ENCODE data around the gene RNF26.

The RNF26 gene

GRCh38 chr11:119338318-119338890 lies 4.1 kb downstream of the RNF26 start:
- TF ChIP-seq, protein P1, sequence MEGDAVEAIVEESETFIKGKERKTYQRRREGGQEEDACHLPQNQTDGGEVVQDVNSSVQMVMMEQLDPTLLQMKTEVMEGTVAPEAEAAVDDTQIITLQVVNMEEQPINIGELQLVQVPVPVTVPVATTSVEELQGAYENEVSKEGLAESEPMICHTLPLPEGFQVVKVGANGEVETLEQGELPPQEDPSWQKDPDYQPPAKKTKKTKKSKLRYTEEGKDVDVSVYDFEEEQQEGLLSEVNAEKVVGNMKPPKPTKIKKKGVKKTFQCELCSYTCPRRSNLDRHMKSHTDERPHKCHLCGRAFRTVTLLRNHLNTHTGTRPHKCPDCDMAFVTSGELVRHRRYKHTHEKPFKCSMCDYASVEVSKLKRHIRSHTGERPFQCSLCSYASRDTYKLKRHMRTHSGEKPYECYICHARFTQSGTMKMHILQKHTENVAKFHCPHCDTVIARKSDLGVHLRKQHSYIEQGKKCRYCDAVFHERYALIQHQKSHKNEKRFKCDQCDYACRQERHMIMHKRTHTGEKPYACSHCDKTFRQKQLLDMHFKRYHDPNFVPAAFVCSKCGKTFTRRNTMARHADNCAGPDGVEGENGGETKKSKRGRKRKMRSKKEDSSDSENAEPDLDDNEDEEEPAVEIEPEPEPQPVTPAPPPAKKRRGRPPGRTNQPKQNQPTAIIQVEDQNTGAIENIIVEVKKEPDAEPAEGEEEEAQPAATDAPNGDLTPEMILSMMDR (conservative IDR thresholded peaks at IDR 0.05) = peak; percentile 97
- TF ChIP-seq ZFX (IDR thresholded peaks at IDR 0.05) = no peak
- H3K27ac ChIP-seq = no peak overlapping the region

DNA sequence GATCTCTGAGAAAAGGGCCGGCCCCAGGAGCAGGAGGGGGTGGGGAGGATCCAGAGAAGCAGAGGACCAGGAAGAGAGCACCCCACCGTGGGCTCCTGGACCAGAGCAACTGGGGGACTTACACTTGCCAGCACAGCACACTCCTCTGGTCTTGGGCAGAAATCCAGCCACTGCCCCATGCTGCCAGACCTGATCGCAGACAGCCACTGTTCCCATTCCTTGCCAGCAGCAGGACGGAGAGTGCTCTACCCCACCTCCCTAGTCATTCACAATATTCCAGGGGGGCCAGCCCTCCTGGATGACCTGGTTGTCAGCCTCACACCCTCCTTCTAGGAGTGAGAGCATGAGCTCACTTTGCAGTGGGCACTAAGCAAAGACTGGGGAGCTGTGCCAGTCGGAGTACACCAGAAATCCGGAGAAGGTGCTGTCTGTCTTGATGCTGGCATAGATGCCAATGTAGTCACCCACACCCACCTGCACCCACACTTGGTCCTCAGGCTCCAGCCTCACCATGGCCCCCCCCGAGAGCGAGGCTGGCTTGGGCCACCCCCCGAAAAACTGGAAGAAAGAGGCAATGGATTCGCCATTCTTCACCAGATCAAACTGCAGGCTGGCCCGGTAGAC lies 4.8 kb downstream of the RNF26 start:
- no peak for TF ChIP-seq ZFX (IDR thresholded peaks at IDR 0.05)
- TF ChIP-seq, protein P1 (conservative IDR thresholded peaks at IDR 0.05) = no peak
- H3K27ac ChIP-seq = no peak overlapping the region

- TF ChIP-seq, protein P1 (conservative IDR thresholded peaks at IDR 0.05) = peak; percentile 98
- no peak for TF ChIP-seq ZFX (IDR thresholded peaks at IDR 0.05)
- H3K27ac ChIP-seq = no peak overlapping the region; the same call in 1 of the 2 replicates
Observed at GRCh38 chr11:119339589-119340334, 5.4 kb downstream of the RNF26 start.

DNA sequence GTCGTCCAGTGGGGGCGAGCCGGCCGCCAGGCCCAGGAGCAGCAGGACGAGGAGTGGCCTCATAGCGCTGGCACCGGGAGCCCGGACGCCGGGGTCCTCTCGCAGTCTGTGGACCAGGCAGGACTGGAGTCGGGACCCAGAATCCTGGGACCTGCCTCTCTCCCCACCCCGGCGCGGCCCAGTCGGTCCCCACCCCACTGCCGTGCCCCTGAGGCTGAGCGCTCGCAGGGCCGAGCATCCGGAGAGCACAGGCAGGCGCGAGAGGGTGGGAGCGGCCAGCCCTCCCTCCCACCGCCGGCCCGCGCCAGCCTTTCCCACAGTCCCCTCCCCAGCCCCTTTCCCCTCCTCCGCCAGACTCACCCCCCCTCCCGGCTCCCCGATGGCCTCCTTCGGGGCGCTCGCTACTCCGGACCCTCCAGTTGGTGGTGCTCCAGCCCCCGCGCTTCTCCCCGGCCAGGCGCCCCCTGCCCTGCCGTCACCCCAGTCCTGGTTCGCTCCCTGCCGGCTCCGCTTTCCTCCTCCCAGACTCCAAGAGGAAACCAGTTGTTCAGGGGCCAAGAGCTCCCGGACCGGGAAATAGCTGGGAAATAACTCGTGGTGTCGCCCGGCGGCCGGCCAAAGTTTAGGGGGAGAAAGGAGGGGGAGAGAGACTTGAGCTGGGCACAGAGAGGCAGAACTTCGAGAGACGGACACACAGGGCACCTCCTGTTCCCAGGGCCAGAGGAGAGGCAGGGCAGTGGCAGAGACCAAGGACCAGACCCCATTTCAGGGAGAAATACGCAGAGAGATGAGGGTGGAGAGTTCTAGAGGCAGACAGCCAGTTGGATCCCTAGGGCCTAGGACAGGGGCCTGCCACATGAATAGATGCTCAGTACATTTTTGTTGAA lies 6.3 kb downstream of the RNF26 start, which contains the start of gene C1QTNF5:
TSS of gene C1QTNF5 (minus strand) at position 549 of the 887 bp plus-strand sequence. CDS start at position 63, 486 bp downstream.
- TF ChIP-seq ZFX (IDR thresholded peaks at IDR 0.05) = no peak
- TF ChIP-seq, protein P1 (conservative IDR thresholded peaks at IDR 0.05) = no peak
- H3K27ac ChIP-seq = no peak within 1 kb of the TSS; the same call in 1 of the 2 replicates

- TF ChIP-seq, protein P1 (conservative IDR thresholded peaks at IDR 0.05) = no peak
- TF ChIP-seq ZFX (IDR thresholded peaks at IDR 0.05) = no peak
- no peak overlapping the region for H3K27ac ChIP-seq
Observed at GRCh38 chr11:119341222-119342022, 7.1 kb downstream of the RNF26 start.

DNA sequence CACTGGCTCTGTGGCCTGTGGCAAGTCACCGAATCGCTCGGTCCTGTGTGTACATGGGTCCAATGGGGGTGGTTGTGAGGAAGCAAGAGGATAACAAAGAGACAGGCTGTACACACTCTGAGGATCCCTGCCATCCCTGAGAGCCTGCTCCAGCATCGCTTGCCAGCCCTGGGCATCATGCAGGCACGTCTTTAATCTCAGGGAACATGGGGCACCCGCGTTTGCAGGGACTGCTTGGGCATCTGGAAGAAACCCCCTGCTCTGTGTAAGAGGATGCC lies 7.6 kb downstream of the RNF26 start:
- no peak overlapping the region for H3K27ac ChIP-seq
- TF ChIP-seq, protein P1 (conservative IDR thresholded peaks at IDR 0.05) = no peak
- no peak for TF ChIP-seq ZFX (IDR thresholded peaks at IDR 0.05)
